ENCODE results near the gene RORC.
"Not testable (repeated sequence)": the region's sequence is repeated elsewhere in the genome, so short reads cannot be mapped to it uniquely, and the experiment has no call there.

Gene RORC

GRCh38 chr1:151831605-151832004 lies at the start of gene RORC:
TSS of gene RORC (minus strand) at chr1:151831802. CDS start at chr1:151831764, 38 bp downstream.
- Histone ChIP-seq H3K36me3 (ENCODE audit: insufficient read depth, low read length) (no peaks in the 10 kb centered on the region), H3K9ac (ENCODE audit: low read depth, low read length) (no peak within 1 kb of the TSS), H3K9me3 (ENCODE audit: control insufficient read depth, insufficient read depth, low read length) (no peaks in the 10 kb centered on the region), H3K4me1 (ENCODE audit: insufficient read depth, low read length) (peaks cover 24% of the 10 kb centered on the region)

DNA sequence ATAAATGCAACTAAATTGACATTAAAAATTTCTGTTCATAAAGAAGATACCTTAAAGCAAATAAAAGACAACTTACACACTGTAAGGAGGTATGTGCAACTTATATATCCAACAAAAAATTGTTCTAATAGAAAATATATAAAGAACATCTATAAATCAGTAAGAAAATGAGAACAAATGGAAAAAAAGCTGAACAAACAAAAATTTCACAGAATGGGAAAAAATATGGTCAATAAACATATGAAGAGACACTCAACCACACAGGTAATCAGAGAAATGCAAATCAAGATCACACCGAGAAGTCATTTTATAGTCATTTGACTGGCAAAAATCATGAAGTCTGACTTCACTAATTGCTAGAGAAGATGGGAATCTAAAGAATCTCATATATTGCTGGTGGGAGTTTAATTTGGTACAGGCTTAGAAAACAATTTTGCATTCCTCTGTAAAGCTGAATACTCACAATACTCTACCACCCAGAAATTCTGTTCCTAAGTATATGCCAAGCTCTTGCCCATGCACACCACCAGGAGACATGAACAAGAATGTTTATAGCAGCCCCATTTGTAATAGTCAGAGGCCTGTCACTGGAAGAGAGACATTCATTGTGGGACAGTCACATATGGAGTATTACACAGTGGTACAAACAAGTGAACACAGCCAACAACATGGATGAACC lies 44.0 kb upstream of the RORC start:
- no peak overlapping the region for H3K9ac ChIP-seq (ENCODE audit: low read depth, low read length)
- no peaks in the 10 kb centered on the region for H3K4me1 ChIP-seq (ENCODE audit: insufficient read depth, low read length)
- peaks cover 3% of the 10 kb centered on the region; the same call in 1 of the 2 replicates for H3K36me3 ChIP-seq (ENCODE audit: insufficient read depth, low read length)
- no peaks in the 10 kb centered on the region for H3K9me3 ChIP-seq (ENCODE audit: control insufficient read depth, insufficient read depth, low read length)

GRCh38 chr1:151872776-151873175 lies 41.2 kb upstream of the RORC start:
- not testable (repeated sequence) for H3K9me3 ChIP-seq (ENCODE audit: control insufficient read depth, insufficient read depth, low read length); H3K4me1 ChIP-seq (ENCODE audit: insufficient read depth, low read length); H3K9ac ChIP-seq (ENCODE audit: low read depth, low read length); H3K36me3 ChIP-seq (ENCODE audit: insufficient read depth, low read length)

GRCh38 chr1:151871284-151872030 lies 39.9 kb upstream of the RORC start:
- Histone ChIP-seq H3K9ac (ENCODE audit: low read depth, low read length) (no peak overlapping the region), H3K9me3 (ENCODE audit: control insufficient read depth, insufficient read depth, low read length) (no peaks in the 10 kb centered on the region), H3K36me3 (ENCODE audit: insufficient read depth, low read length) (peaks cover 3% of the 10 kb centered on the region; the same call in 1 of the 2 replicates), H3K4me1 (ENCODE audit: insufficient read depth, low read length) (no peaks in the 10 kb centered on the region)

- no peaks in the 10 kb centered on the region for H3K9me3 ChIP-seq (ENCODE audit: control insufficient read depth, insufficient read depth, low read length)
- H3K4me1 ChIP-seq (ENCODE audit: insufficient read depth, low read length): no peaks in the 10 kb centered on the region
- H3K9ac ChIP-seq (ENCODE audit: low read depth, low read length): no peak overlapping the region
- H3K36me3 ChIP-seq (ENCODE audit: insufficient read depth, low read length): no peaks in the 10 kb centered on the region
Measured at GRCh38 chr1:151868486-151868885, 36.9 kb upstream of the RORC start.

- Histone ChIP-seq H3K4me1 (ENCODE audit: insufficient read depth, low read length) (no peaks in the 10 kb centered on the region), H3K9ac (ENCODE audit: low read depth, low read length) (no peak overlapping the region), H3K9me3 (ENCODE audit: control insufficient read depth, insufficient read depth, low read length) (no peaks in the 10 kb centered on the region), H3K36me3 (ENCODE audit: insufficient read depth, low read length) (no peaks in the 10 kb centered on the region)
Measured at GRCh38 chr1:151867765-151868411, 36.3 kb upstream of the RORC start.

DNA sequence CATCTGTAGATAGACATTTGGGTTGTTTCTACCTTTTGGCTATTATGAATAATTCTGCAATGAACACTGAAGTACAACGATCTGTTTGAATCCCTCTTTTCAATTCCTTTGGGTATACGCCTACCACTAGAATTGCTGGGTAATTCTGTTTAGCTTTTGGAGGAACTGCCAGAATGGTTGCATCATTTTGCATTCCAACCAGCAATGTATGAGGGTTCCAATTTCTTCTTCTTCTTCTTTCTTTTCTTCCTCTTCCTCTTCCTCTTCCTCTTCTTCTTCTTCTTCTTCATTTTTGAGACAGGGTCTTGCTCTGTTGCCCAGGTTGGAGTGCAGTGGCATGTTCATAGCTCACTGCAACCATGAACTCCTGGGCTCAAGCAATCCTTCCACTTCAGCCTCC lies 35.7 kb upstream of the RORC start:
- Histone ChIP-seq H3K36me3 (ENCODE audit: insufficient read depth, low read length) (no peaks in the 10 kb centered on the region), H3K4me1 (ENCODE audit: insufficient read depth, low read length) (no peaks in the 10 kb centered on the region), H3K9ac (ENCODE audit: low read depth, low read length) (no peak overlapping the region)

GRCh38 chr1:151864411-151864810 lies 32.8 kb upstream of the RORC start:
- Histone ChIP-seq H3K9me3 (ENCODE audit: control insufficient read depth, insufficient read depth, low read length) (no peaks in the 10 kb centered on the region), H3K4me1 (ENCODE audit: insufficient read depth, low read length) (peaks cover 20% of the 10 kb centered on the region), H3K36me3 (ENCODE audit: insufficient read depth, low read length) (no peaks in the 10 kb centered on the region), H3K9ac (ENCODE audit: low read depth, low read length) (no peak overlapping the region)

More for the DNA sequence above, 35.7 kb upstream of the RORC start:
- no peaks in the 10 kb centered on the region for H3K9me3 ChIP-seq (ENCODE audit: control insufficient read depth, insufficient read depth, low read length)

DNA sequence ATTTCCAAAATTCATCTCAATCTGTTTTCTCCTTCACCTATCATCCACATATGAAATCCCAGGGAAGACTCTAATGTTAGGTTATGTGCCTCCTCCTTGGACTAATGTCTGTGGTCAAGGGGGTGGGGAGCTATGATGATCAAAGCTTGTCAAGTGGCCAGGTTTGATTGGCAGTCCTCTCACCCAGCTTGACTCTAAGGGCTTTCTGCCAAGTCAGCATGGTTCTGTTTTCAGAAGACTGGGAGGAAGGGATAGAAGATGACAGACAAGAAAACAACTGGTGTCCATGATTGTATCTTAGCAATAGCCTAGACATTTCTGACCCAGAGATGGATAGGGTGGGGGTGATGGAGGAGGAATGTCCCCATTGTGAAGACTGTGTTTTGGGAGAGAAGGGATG lies 31.0 kb upstream of the RORC start:
- Histone ChIP-seq H3K9ac (ENCODE audit: low read depth, low read length) (no peak overlapping the region), H3K9me3 (ENCODE audit: control insufficient read depth, insufficient read depth, low read length) (no peaks in the 10 kb centered on the region), H3K36me3 (ENCODE audit: insufficient read depth, low read length) (no peaks in the 10 kb centered on the region), H3K4me1 (ENCODE audit: insufficient read depth, low read length) (peaks cover 22% of the 10 kb centered on the region)

- H3K9ac ChIP-seq (ENCODE audit: low read depth, low read length): no peak overlapping the region
- no peaks in the 10 kb centered on the region for H3K36me3 ChIP-seq (ENCODE audit: insufficient read depth, low read length)
- H3K4me1 ChIP-seq (ENCODE audit: insufficient read depth, low read length): peaks cover 22% of the 10 kb centered on the region
- no peaks in the 10 kb centered on the region for H3K9me3 ChIP-seq (ENCODE audit: control insufficient read depth, insufficient read depth, low read length)
Measured at GRCh38 chr1:151860504-151861187, 29.0 kb upstream of the RORC start.

GRCh38 chr1:151859891-151860293 lies 28.3 kb upstream of the RORC start:
- Histone ChIP-seq H3K9ac (ENCODE audit: low read depth, low read length) (no peak overlapping the region), H3K9me3 (ENCODE audit: control insufficient read depth, insufficient read depth, low read length) (no peaks in the 10 kb centered on the region), H3K4me1 (ENCODE audit: insufficient read depth, low read length) (peaks cover 22% of the 10 kb centered on the region), H3K36me3 (ENCODE audit: insufficient read depth, low read length) (no peaks in the 10 kb centered on the region)

DNA sequence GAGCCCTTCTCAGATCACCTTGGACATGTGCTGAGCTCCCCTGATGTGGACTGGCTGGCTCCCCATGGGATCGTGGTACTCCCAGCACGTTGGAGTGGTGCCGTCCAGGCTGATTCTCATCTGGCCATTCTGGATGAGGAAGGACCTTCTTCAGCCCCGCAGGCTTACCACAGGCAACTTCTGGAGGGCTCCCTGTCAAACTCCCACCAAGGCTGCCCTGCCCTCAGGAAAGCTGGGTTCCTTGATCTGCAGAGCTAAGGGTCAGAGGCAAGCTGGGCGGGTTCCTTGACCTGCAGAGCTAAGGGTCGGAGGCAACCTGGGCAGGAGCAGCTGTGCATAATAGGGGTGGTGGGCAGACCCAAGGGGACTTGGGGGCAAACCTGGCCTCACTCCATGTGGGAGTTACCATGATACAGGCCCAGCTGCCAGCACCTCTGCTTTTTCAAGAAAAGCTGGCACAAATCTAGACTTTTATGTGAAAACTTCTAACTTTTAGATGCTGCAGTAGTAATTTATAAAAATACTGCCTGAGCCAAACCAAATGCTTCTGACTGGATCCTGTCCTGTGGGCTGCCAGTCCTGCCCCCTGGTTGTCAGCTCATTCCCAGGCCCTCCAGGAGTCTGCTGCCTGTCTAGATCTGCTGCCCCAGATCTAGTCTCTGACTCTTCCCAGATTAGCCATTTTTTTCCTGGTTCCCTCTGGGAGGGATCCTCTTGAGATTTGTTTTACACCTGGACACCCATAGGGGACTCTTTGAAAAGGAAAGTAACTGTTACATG lies 27.5 kb upstream of the RORC start:
- H3K36me3 ChIP-seq (ENCODE audit: insufficient read depth, low read length): no peaks in the 10 kb centered on the region
- peaks cover 22% of the 10 kb centered on the region for H3K4me1 ChIP-seq (ENCODE audit: insufficient read depth, low read length)
- H3K9me3 ChIP-seq (ENCODE audit: control insufficient read depth, insufficient read depth, low read length): no peaks in the 10 kb centered on the region
- no peak overlapping the region for H3K9ac ChIP-seq (ENCODE audit: low read depth, low read length)

- Histone ChIP-seq H3K4me1 (ENCODE audit: insufficient read depth, low read length) (peaks cover 22% of the 10 kb centered on the region), H3K36me3 (ENCODE audit: insufficient read depth, low read length) (no peaks in the 10 kb centered on the region), H3K9me3 (ENCODE audit: control insufficient read depth, insufficient read depth, low read length) (no peaks in the 10 kb centered on the region), H3K9ac (ENCODE audit: low read depth, low read length) (no peak overlapping the region)
Measured at GRCh38 chr1:151858030-151858746, 26.6 kb upstream of the RORC start.

All from ES-I3 (cell line).